CD4-positive, CD25-positive, alpha-beta regulatory T cell (primary cell): ENCODE measurements around the gene ADCY9. TPM values are rescaled to one million over a fixed set of nuclear protein-coding genes. Genes with fewer than 3 reads are reported as not detected.
A peak's percentile ranks its signal among the peaks of the same experiment; 100 is the strongest.
"Not testable (repeated sequence)": the region's sequence is repeated elsewhere in the genome, so short reads cannot be mapped to it uniquely, and the experiment has no call there.

ENCODE experiments used
- ATAC-seq, 2 donors: fragments of 150-1000 bp; cut with Tn5 transposase; one replicate each; pipeline ENCODE4 v1.10.0; 2021; ENCODE audit warnings: low read depth in 2 of 2, moderate number of reproducible peaks in 2 of 2, moderate library complexity in 1 of 2
- DNase-seq, 3 donors: peaks; one replicate each; pipeline versions ENCODE4 v3.0.0 to v3.0.0-alpha.2; 2012 to 2022; ENCODE audit warnings: mixed read lengths in 1 of 3
- H3K27ac ChIP-seq: one replicate; pipeline ENCODE4 v1.7.0; 2013; ENCODE audit warnings: mild to moderate bottlenecking, low read length; ENCODE audit not compliant: insufficient read depth, poor library complexity, severe bottlenecking
- H3K27me3 ChIP-seq: one replicate; pipeline ENCODE4 v1.7.0; 2013; ENCODE audit warnings: low read length; ENCODE audit not compliant: control insufficient read depth, insufficient read depth
- H3K36me3 ChIP-seq: one replicate; pipeline ENCODE4 v1.7.0; 2013; ENCODE audit warnings: mild to moderate bottlenecking, low read length, moderate library complexity; ENCODE audit not compliant: control insufficient read depth, insufficient read depth
- H3K4me1 ChIP-seq: 2 replicates; pipeline ENCODE4 v1.7.0; 2013; ENCODE audit warnings: mild to moderate bottlenecking, low read length; ENCODE audit not compliant: insufficient read depth, control insufficient read depth, poor library complexity, severe bottlenecking
- H3K4me3 ChIP-seq: one replicate; pipeline ENCODE4 v1.7.0; 2013; ENCODE audit warnings: low read depth, mild to moderate bottlenecking, low read length, moderate library complexity
- H3K9me3 ChIP-seq, 2 experiments: 1 replicate in 1 of 2; 2 replicates in 1 of 2; pipeline ENCODE4 v1.7.0; 2013; ENCODE audit warnings: low read length in 2 of 2, mild to moderate bottlenecking in 1 of 2, moderate library complexity in 1 of 2; ENCODE audit not compliant: control insufficient read depth in 2 of 2
- H3K27ac Mint-ChIP-seq, 3 donors: one replicate each; pipeline ENCODE4 v1.8.0; 2020 to 2022; ENCODE audit warnings: mild to moderate bottlenecking in 3 of 3, mixed read lengths in 3 of 3, moderate library complexity in 2 of 3
- H3K27me3 Mint-ChIP-seq: one replicate; pipeline ENCODE4 v1.8.0; 2022; ENCODE audit warnings: mild to moderate bottlenecking, mixed read lengths
- H3K36me3 Mint-ChIP-seq: one replicate; pipeline ENCODE4 v1.8.0; 2020; ENCODE audit warnings: mixed read lengths
- H3K4me1 Mint-ChIP-seq, 4 donors: one replicate each; pipeline ENCODE4 v1.8.0; 2020 to 2022; ENCODE audit warnings: mixed read lengths in 4 of 4, mild to moderate bottlenecking in 1 of 4
- H3K4me3 Mint-ChIP-seq, 4 donors: one replicate each; pipeline ENCODE4 v1.8.0; 2020 to 2022; ENCODE audit warnings: mild to moderate bottlenecking in 4 of 4, mixed read lengths in 4 of 4, moderate library complexity in 3 of 4
- H3K9me3 Mint-ChIP-seq, 7 donors: one replicate each; pipeline ENCODE4 v1.8.0; 2020 to 2022; ENCODE audit warnings: mixed read lengths in 7 of 7, mild to moderate bottlenecking in 3 of 7, moderate library complexity in 2 of 7
- polyA plus RNA-seq, 4 donors: library from polyadenylated mRNA; unstranded; fragments of 300-500 nt; fragmentation: Illumina TruSeq; gene quantifications; one replicate each; pipeline ENCODE4 v1.2.3, GENCODE V29; 2021
- total RNA-seq: library from RNA; stranded (reverse); gene quantifications from one replicate; pipeline ENCODE4 v1.2.3, GENCODE V29; 2022

Gene ADCY9
- total and polyA plus RNA-seq, 5 donors from 2014 or later = 0.06 to 7.8 (median 0.23) TPM

DNA sequence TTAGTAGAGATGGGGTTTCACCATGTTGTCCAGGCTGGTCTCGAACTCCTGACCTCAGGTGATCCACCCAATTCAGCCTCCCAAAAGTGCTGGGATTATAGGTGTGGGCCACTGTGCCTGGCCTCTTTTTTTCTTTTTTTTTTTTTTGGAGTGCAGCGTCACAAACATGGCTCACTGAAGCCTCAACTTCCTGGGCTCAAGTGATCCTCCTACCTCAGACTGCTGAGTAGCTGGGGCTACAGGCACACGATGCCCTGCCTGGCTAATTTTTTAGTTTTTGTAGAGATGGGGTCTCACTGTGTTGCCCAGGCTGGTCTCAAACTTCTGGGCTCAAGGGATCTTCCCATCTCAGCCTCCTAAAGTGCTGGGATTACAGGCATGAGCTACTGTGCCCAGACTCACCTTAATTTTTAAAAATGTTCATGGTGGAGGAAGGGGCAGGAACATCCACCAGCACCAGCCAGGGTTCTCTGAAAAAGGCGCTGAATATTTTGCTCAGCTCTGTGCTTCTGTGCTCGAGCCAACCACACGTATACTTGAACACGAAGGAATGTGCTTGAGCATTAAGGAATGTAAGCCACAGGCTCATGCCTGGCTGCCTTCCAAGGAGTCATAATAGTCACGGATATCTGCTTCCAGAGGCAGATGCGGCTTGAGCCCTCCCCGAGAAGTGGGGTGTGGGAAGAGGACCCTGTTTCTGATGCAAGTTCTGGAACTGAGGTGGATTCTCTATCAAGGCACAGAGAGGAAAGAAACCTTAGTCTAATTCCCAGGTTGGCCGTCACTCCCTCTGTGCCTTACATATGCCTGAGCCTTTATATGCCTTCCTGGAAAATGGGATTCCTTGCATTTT lies 170.3 kb downstream of the ADCY9 start:
- DNase-seq (no peak), ATAC-seq (no peak)
- H3K27me3 Mint-ChIP-seq = peaks cover 13% of the 10 kb centered on the region
- H3K27ac ChIP-seq = no peak overlapping the region
- H3K4me1 ChIP-seq = no peaks in the 10 kb centered on the region
- H3K4me3 Mint-ChIP-seq = no peak overlapping the region
- H3K4me1 Mint-ChIP-seq = no peaks in the 10 kb centered on the region
- H3K36me3 ChIP-seq = no peaks in the 10 kb centered on the region
- no peak overlapping the region for H3K4me3 ChIP-seq
- H3K9me3 ChIP-seq = no peaks in the 10 kb centered on the region
- H3K9me3 Mint-ChIP-seq = peaks cover 0 to 2% (median 0%) of the 10 kb centered on the region in 7 donors
- no peaks in the 10 kb centered on the region for H3K36me3 Mint-ChIP-seq
- no peaks in the 10 kb centered on the region for H3K27me3 ChIP-seq
- H3K27ac Mint-ChIP-seq = no peak overlapping the region

DNA sequence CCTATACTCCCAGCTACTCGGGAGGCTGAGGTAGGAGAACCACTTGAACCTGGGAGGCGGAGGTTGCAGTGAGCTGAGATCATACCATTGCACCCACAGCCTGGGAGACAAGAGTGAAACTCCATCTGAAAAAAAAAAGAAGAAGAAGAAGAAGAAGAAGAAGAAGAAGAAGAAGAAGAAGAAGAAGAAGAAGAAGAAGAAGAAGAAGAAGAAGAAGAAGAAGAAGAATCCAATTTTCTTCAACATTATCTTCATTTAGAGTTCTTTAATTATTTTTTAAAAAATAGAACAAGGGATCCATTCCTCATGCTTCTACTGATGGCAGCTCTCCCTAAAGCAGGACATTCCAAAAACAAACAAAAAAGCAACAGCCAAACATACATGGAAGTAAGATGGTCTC lies 171.8 kb downstream of the ADCY9 start:
- H3K4me3 ChIP-seq, H3K4me1 Mint-ChIP-seq, H3K27ac ChIP-seq, DNase-seq, H3K36me3 Mint-ChIP-seq, H3K27me3 ChIP-seq, H3K4me1 ChIP-seq, ATAC-seq, H3K9me3 ChIP-seq, H3K27ac Mint-ChIP-seq, H3K36me3 ChIP-seq, H3K9me3 Mint-ChIP-seq, H3K4me3 Mint-ChIP-seq: not testable (repeated sequence)
- H3K27me3 Mint-ChIP-seq = peaks cover 13% of the 10 kb centered on the region

DNA sequence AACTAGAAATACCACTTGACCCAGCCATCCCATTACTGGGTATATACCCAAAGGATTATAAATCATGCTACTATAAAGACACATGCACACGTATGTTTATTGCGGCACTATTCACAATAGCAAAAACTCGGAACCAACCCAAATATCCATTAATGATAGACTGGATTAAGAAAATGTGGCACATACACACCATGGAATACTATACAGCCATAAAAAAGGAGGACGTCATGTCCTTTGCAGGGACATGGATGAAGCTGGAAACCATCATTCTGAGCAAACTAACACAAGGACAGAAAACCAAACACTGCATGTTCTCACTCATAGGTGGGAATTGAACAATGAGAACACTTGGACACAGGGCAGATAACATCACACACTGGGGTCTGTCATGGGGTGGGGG lies 174.1 kb downstream of the ADCY9 start:
- not testable (repeated sequence) for DNase-seq, H3K27me3 ChIP-seq, H3K27ac ChIP-seq, H3K9me3 Mint-ChIP-seq, H3K27ac Mint-ChIP-seq, H3K4me3 Mint-ChIP-seq, H3K9me3 ChIP-seq, H3K36me3 Mint-ChIP-seq, ATAC-seq, H3K4me1 Mint-ChIP-seq, H3K4me3 ChIP-seq, H3K27me3 Mint-ChIP-seq, H3K36me3 ChIP-seq
- peaks cover 10% of the 10 kb centered on the region for H3K4me1 ChIP-seq

- no peak overlapping the region for H3K4me3 ChIP-seq
These were observed 177.2 kb downstream of the ADCY9 start for GRCh38 chr16:3938843-3939624.

DNA sequence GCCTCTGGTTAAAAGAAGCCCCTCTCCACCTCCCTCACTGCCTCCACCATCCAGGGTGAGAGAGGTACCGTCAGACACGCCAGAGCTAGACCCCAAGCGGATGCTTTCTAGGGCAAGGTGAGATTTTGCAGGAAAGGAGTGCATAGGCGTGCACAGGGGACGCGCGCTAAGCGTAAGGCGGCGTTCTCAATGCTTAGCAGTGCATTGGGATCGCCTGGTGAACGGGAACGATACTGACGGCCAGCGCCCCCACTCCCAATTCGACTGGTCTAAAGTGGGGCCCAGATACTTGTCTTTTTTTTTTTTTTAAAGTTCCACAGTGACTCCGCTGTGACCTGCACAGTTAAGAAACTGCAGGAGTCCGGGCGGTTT lies 177.8 kb downstream of the ADCY9 start:
- no peaks in the 10 kb centered on the region for H3K36me3 ChIP-seq
- Mint-ChIP-seq H3K27me3 (peaks cover 6% of the 10 kb centered on the region), H3K4me3 (peak overlapping the region in 3 of 4 donors; percentile 22 to 43 (median 43)), H3K4me1 (peaks cover 0 to 7% (median 0%) of the 10 kb centered on the region in 4 donors), H3K36me3 (no peaks in the 10 kb centered on the region), H3K27ac (no peak overlapping the region), H3K9me3 (peaks cover 0 to 4% (median 0%) of the 10 kb centered on the region in 7 donors)
- no peaks in the 10 kb centered on the region for H3K27me3 ChIP-seq
- DNase-seq (no peak), ATAC-seq (no peak)
- no peak overlapping the region for H3K27ac ChIP-seq
- no peaks in the 10 kb centered on the region for H3K9me3 ChIP-seq
- H3K4me1 ChIP-seq = peaks cover 10% of the 10 kb centered on the region
- no peak overlapping the region for H3K4me3 ChIP-seq

More at GRCh38 chr16:3938843-3939624, 177.2 kb downstream of the ADCY9 start:
- ATAC-seq (peak in 1 of 2 donors; percentile 55), DNase-seq (peak; percentile 45 to 58 (median 56))
- H3K27me3 ChIP-seq = no peaks in the 10 kb centered on the region
- Mint-ChIP-seq H3K36me3 (no peaks in the 10 kb centered on the region), H3K9me3 (peaks cover 0 to 4% (median 0%) of the 10 kb centered on the region in 7 donors), H3K4me1 (peaks cover 0 to 7% (median 0%) of the 10 kb centered on the region in 4 donors), H3K27me3 (peaks cover 6% of the 10 kb centered on the region), H3K27ac (no peak overlapping the region), H3K4me3 (peak overlapping the region in 1 of 4 donors; percentile 43)
- peaks cover 10% of the 10 kb centered on the region for H3K4me1 ChIP-seq
- H3K27ac ChIP-seq = no peak overlapping the region
- H3K9me3 ChIP-seq = no peaks in the 10 kb centered on the region
- no peaks in the 10 kb centered on the region for H3K36me3 ChIP-seq

GRCh38 chr16:3937066-3937875 lies 179.0 kb downstream of the ADCY9 start:
- H3K4me1 Mint-ChIP-seq = peaks cover 0 to 7% (median 0%) of the 10 kb centered on the region in 4 donors
- no peaks in the 10 kb centered on the region for H3K9me3 ChIP-seq
- H3K27me3 ChIP-seq = no peaks in the 10 kb centered on the region
- no peak overlapping the region for H3K4me3 ChIP-seq
- no peaks in the 10 kb centered on the region for H3K36me3 Mint-ChIP-seq
- ATAC-seq (no peak), DNase-seq (no peak)
- H3K4me1 ChIP-seq = peaks cover 10% of the 10 kb centered on the region
- no peak overlapping the region for H3K27ac Mint-ChIP-seq
- H3K27ac ChIP-seq = no peak overlapping the region
- peaks cover 6% of the 10 kb centered on the region for H3K27me3 Mint-ChIP-seq
- no peak overlapping the region for H3K4me3 Mint-ChIP-seq
- no peaks in the 10 kb centered on the region for H3K36me3 ChIP-seq
- peaks cover 0 to 4% (median 0%) of the 10 kb centered on the region in 7 donors for H3K9me3 Mint-ChIP-seq

GRCh38 chr16:3935921-3936320 lies 180.3 kb downstream of the ADCY9 start:
- no peaks in the 10 kb centered on the region for H3K36me3 Mint-ChIP-seq
- peaks cover 0 to 7% (median 0%) of the 10 kb centered on the region in 4 donors for H3K4me1 Mint-ChIP-seq
- no peak overlapping the region for H3K4me3 Mint-ChIP-seq
- no peak overlapping the region for H3K4me3 ChIP-seq
- no peaks in the 10 kb centered on the region for H3K9me3 ChIP-seq
- no peak overlapping the region for H3K27ac Mint-ChIP-seq
- H3K27me3 ChIP-seq = no peaks in the 10 kb centered on the region
- peaks cover 10% of the 10 kb centered on the region for H3K4me1 ChIP-seq
- no peak for DNase-seq
- no peak for ATAC-seq
- peaks cover 6% of the 10 kb centered on the region for H3K27me3 Mint-ChIP-seq
- peaks cover 0 to 2% (median 0%) of the 10 kb centered on the region in 7 donors for H3K9me3 Mint-ChIP-seq
- no peaks in the 10 kb centered on the region for H3K36me3 ChIP-seq
- H3K27ac ChIP-seq = no peak overlapping the region
